GM18868 (cell line): ENCODE results near the gene GFM1.

Source experiments
- ATAC-seq: cut with Tn5 transposase; IDR thresholded peaks from one replicate; pipeline ENCODE4 v1.9.1; 2021; ENCODE audit warnings: mild to moderate bottlenecking, moderate library complexity; ENCODE audit not compliant: unreplicated experiment

GFM1 gene

GRCh38 chr3:158723991-158724390, 79.7 kb downstream of the GFM1 start:
- ATAC-seq = no peak

DNA sequence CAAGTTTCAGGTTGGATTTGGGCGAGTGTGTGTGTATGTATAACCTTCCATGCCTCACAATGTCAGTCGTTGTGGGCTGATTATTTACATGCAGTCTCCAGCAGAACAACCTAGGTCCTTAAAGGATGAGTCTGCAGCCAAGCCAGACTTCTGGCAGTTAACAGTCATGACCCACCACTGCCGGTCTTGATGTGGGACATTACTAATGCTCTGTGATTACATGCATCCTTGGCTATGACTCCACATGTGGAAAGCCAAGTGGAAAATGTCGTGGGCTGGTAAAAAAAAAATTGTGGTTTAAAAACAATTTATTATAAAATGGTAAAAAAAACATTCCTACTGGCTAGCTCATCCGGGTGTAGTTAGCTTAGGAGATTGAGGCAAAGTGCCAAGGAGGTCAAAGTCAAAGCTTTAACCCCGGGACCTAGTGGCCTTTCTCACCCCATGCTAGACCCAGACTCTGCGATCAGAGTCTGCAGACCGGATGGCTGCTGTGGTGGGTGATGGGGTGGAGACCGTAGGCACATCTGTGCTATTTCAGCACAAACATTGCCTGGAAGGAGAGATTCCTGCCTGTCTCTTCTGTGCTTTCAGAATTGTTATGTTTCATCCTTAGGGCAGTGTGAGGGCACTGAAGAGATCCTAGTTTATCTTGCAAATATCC, 81.2 kb downstream of the GFM1 start:
- ATAC-seq = no peak

DNA sequence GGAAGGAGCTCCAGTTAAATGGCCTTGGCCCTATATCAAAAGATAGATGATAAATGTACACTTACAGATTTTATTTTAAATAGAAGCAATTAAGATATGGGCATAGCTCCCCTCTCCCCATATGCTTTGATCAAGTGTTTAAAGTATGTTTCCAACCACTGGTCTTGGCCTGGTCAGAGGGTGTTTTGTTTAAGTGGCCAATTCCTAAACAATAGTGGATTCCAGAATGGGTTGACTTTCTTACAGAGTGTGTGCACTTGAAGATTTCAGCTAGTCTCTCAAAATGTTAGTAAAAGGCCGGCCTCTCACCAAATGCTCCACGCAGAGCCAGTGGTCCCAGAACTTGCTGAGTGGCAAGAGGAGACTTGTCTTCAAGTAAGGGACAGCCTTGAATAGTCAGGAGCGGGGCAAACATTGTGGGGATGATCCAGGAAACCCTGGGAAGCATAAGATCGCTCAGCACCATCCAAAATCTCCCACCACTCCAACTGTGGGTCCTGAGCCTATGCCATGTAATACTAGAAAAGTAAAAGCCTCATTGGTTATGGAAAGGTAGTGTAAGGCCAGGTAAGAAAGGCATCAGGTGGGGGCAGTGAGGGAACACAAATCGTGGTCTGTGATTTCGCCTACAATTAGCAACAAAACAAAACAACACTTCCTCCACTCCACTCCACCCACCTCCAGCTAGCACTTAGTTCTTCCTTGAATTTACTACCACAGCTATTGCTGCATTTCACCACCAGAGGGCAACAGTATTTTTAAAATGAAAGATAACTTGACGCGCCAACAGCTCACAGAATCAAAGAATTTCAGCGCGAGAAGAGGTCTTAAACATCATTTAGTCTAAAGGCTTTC, 83.1 kb downstream of the GFM1 start:
- ATAC-seq = peak; percentile 68

- no peak for ATAC-seq
Observed at GRCh38 chr3:158728061-158728377, 83.7 kb downstream of the GFM1 start.

- no peak for ATAC-seq
Observed at GRCh38 chr3:158728851-158729250, 84.5 kb downstream of the GFM1 start.

- ATAC-seq = no peak
Observed at GRCh38 chr3:158731486-158731885, 87.2 kb downstream of the GFM1 start.

GRCh38 chr3:158731938-158732855, 87.9 kb downstream of the GFM1 start, which contains the start of gene RARRES1:
TSS of gene RARRES1 (minus strand) at chr3:158732457. CDS start at chr3:158732415, 42 bp downstream.
- peak; percentile 73 for ATAC-seq

DNA sequence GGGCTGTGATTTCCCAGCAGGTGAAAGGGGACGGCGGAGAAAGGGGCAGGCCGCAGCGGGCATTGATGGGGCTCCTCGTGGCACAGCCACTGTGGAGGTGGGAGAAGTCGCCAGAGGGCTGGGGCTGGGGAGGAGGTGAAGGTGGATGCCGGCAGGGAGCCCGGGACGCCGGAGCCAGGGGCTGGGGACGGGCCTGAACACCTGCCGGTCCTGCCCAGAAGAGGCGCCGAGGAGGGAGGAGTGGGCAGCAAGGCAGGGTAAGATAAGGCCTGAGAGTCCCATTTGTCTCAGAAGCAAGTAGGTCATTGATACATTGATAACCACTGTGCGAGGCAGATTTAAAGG, 88.5 kb downstream of the GFM1 start:
- no peak for ATAC-seq

DNA sequence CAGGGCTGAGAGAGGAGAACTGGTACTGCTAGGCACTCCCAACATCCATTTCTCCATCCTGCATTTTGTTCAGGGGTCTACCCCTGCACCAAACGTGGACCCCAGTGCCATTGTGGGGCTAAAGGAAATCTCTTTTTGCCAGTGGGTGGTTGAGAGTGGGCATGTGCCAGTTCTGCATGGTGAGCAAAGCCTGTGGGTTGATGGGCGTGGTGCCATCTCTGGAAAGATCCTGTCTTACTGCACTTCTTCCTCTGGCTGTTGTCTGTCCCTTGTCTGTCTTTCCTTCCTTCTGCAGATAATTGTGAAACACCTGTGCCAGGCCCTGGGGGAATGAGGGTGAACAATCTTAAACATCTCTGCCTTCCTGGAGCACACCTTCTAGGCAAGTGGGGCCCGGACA, 89.3 kb downstream of the GFM1 start:
- no peak for ATAC-seq

DNA sequence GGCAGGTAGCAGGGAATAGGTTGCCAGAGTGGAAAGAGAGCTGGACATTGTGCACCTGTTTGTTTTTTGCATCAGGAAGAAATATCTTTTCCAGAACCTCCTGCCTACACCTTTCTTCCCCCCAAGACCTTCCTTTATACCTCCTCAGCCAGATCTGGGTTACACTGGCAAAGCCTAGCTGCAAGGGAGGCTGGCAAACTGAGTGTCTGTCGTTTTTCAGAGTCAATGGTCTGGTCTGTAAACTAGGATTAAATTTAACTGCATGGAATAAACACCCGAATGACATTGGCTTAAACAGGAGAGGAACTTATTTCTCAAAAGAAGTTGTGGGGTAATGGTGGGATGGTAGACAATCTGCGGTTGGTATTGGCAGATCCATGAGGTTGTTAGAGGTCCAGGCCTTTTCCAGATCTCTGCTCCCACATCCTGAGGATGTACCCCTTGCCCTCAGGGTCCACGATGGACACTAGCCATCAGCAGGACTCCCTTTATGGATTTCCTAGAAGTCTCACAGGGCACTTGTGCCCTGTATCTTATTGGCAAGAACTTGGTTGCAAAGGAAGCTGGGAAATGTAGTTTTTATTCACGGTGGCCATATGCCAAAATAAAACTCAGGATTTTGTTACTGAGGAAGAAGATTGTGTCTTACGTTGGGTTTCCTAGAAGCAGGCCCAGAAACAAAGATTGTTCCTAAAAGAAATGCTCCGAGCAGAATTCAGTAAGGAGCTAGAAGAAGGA, 91.1 kb downstream of the GFM1 start:
- ATAC-seq = no peak

DNA sequence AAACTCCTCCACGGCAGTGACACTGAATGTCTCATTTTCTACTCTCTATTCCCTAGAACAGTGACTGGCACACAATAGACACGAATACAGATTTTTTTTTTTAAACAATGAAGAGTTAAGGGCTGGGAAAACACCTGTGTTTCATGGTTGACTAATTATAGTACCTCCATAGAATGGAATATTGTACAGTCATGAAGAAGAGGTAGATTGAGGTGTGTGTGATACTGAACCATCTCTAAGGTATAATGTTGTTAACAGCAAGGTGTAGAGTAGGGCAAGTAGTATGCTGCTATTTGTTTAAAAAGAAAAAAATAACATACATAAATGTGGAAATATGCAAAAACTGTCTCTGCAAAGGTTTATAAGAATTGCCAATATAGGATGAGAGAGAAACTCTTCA, 93.1 kb downstream of the GFM1 start:
- ATAC-seq = no peak

DNA sequence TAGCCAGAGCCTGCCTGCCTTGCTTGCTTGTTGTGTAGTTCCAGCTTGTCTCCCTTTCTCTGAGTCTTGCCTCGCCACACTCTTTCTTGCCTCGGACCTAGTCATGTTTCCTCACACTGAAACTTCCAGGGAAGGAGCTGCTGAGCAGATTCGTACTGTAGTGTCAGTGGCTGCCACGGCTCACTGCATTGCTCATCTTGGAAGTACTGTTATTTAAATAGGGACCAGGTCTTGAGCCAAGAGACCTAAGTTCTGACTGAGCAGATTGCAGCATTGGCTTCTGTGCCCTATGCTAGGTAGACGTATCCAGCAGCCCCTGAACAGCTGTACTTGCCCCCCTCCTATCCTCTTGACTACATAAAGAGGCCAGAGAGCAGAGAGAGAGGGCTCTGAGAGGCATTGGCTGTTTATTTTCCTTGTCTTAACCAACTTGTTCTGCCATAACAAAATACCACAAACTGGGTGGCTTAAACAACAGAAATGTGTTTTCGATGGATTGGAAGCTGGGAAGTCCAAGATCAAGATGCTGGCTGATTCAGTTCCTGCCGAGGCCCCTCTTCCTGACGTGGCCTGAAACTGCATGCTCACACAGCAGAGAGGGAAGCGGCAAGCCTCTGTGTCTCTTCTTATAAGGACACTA, 93.8 kb downstream of the GFM1 start:
- no peak for ATAC-seq

GRCh38 chr3:158738653-158739052, 94.3 kb downstream of the GFM1 start:
- no peak for ATAC-seq

- ATAC-seq = no peak
Observed at GRCh38 chr3:158739078-158739477, 94.8 kb downstream of the GFM1 start.

DNA sequence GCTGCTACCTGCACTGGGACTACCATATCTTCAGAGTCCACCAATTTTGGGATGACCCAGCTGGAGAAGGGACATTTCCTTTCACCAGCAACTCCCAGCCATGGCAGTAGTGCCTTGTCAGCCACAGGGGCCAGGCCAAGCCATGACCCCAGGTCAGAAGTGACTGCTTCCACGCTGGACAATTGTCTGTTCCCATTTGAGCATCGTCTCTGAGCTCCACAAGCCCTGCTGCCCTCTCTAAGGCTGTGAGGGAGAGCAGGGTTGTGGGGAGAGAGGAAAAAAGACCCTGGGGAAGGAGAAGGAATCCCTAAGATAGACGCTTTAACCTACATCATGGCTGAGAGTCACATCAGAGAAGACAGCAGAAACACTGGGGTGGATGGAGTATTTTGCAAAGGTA, 95.3 kb downstream of the GFM1 start:
- no peak for ATAC-seq
